ENCODE data around the gene NLRC5.
"Not testable (repeated sequence)": the region's sequence is repeated elsewhere in the genome, so short reads cannot be mapped to it uniquely, and the experiment has no call there.

The NLRC5 gene

GRCh38 chr16:56965149-56966092, 23.9 kb upstream of the NLRC5 start:
- Histone ChIP-seq H3K4me3 (ENCODE audit: low read depth in 1 of 2, low read length in 2 of 2) (no peak overlapping the region), H3K4me1 (ENCODE audit: insufficient read depth, low read length) (peaks cover 6% of the 10 kb centered on the region), H3K36me3 (ENCODE audit: insufficient read depth, low read length) (no peaks in the 10 kb centered on the region), H3K9ac (ENCODE audit: low read length) (no peak overlapping the region), H3K27me3 (ENCODE audit: control insufficient read depth in 1 of 2, insufficient read depth in 2 of 2, low read length in 2 of 2) (no peaks in the 10 kb centered on the region), H3K9me3 (ENCODE audit: low read length) (no peaks in the 10 kb centered on the region), H3K27ac (ENCODE audit: low read depth, low read length) (no peak overlapping the region)

- Histone ChIP-seq H3K9ac (ENCODE audit: low read length) (no peak overlapping the region), H3K4me1 (ENCODE audit: insufficient read depth, low read length) (peaks cover 6% of the 10 kb centered on the region), H3K9me3 (ENCODE audit: low read length) (no peaks in the 10 kb centered on the region), H3K4me3 (ENCODE audit: low read depth in 1 of 2, low read length in 2 of 2) (no peak overlapping the region), H3K27me3 (ENCODE audit: control insufficient read depth in 1 of 2, insufficient read depth in 2 of 2, low read length in 2 of 2) (no peaks in the 10 kb centered on the region), H3K36me3 (ENCODE audit: insufficient read depth, low read length) (no peaks in the 10 kb centered on the region), H3K27ac (ENCODE audit: low read depth, low read length) (no peak overlapping the region)
These were observed 23.3 kb upstream of the NLRC5 start for GRCh38 chr16:56966093-56966475.

DNA sequence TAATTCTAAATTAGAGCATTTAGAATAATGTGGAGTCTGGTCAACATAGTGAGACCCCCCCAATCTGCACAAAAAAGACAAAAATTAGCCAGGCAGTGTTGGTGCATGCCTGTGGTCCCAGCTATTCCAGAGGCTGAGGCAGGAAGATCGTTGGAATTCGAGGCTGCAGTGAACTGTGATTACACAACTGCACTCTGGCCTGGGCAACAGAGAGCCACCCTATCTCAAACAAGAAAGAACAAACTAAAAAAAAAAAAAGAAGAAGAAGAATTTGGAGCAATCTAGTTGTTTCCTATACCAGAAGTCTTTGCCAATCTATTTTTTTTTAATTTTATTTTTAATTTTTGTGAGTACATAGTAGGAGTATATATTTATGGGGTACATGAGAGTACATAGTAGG, 21.6 kb upstream of the NLRC5 start:
- Histone ChIP-seq H3K9me3 (ENCODE audit: low read length) (no peaks in the 10 kb centered on the region), H3K27me3 (ENCODE audit: control insufficient read depth in 1 of 2, insufficient read depth in 2 of 2, low read length in 2 of 2) (no peaks in the 10 kb centered on the region), H3K9ac (ENCODE audit: low read length) (no peak overlapping the region), H3K36me3 (ENCODE audit: insufficient read depth, low read length) (no peaks in the 10 kb centered on the region), H3K27ac (ENCODE audit: low read depth, low read length) (no peak overlapping the region), H3K4me1 (ENCODE audit: insufficient read depth, low read length) (peaks cover 6% of the 10 kb centered on the region), H3K4me3 (ENCODE audit: low read depth in 1 of 2, low read length in 2 of 2) (no peak overlapping the region)

GRCh38 chr16:56969769-56970168, 19.6 kb upstream of the NLRC5 start:
- Histone ChIP-seq H3K9me3 (ENCODE audit: low read length) (no peaks in the 10 kb centered on the region), H3K36me3 (ENCODE audit: insufficient read depth, low read length) (no peaks in the 10 kb centered on the region), H3K4me3 (ENCODE audit: low read depth in 1 of 2, low read length in 2 of 2) (no peak overlapping the region), H3K9ac (ENCODE audit: low read length) (no peak overlapping the region), H3K27me3 (ENCODE audit: control insufficient read depth in 1 of 2, insufficient read depth in 2 of 2, low read length in 2 of 2) (no peaks in the 10 kb centered on the region), H3K27ac (ENCODE audit: low read depth, low read length) (no peak overlapping the region), H3K4me1 (ENCODE audit: insufficient read depth, low read length) (peaks cover 6% of the 10 kb centered on the region)

DNA sequence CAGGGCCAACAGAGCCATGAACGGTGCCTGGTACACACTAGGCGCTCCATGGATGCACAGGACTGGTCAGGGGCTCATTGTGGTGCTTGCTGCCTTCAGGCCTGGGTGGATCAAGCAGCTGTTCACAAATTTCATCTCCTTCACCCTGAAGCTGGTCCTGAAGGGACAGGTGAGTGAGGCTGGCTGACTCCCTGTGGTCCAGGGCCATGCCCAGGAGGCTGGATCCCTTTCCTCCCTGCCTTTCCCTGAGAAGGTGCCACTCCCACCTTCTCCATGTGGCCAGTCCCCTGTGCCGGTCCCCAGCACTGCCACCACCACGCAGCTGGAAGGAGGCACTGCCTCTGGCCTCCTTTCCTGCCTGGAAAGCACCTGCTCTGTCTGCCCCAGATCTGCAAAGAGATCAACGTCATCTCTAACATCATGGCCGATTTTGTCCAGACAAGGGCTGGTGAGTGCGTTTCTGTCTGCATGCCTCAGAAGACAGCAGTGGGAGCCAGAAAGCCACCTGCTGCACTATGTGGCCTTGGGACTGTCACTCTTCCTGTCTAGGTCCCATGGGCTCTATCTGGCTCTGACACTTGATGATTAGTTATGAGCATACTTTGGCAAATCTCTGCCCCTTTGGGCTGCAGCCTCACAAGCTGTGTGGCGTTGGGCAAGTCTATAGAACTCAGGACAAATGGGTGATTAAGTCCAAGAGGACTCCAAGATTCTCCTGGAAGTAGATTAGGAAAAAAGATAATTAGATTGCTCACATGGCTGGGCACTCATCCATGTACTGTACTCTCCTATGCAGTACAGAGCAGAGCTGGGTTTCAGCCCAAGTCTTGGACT, 18.2 kb upstream of the NLRC5 start:
- Histone ChIP-seq H3K9ac (ENCODE audit: low read length) (no peak overlapping the region), H3K27ac (ENCODE audit: low read depth, low read length) (no peak overlapping the region), H3K4me1 (ENCODE audit: insufficient read depth, low read length) (peaks cover under 1% of the 10 kb centered on the region), H3K9me3 (ENCODE audit: low read length) (no peaks in the 10 kb centered on the region), H3K27me3 (ENCODE audit: control insufficient read depth in 1 of 2, insufficient read depth in 2 of 2, low read length in 2 of 2) (no peaks in the 10 kb centered on the region), H3K4me3 (ENCODE audit: low read depth in 1 of 2, low read length in 2 of 2) (no peak overlapping the region), H3K36me3 (ENCODE audit: insufficient read depth, low read length) (no peaks in the 10 kb centered on the region)

- H3K9me3 ChIP-seq (ENCODE audit: low read length): no peaks in the 10 kb centered on the region
- H3K27me3 ChIP-seq (ENCODE audit: control insufficient read depth in 1 of 2, insufficient read depth in 2 of 2, low read length in 2 of 2): no peaks in the 10 kb centered on the region
- H3K4me3 ChIP-seq (ENCODE audit: low read depth in 1 of 2, low read length in 2 of 2): no peak overlapping the region
- no peaks in the 10 kb centered on the region for H3K36me3 ChIP-seq (ENCODE audit: insufficient read depth, low read length)
- H3K4me1 ChIP-seq (ENCODE audit: insufficient read depth, low read length): no peaks in the 10 kb centered on the region
- H3K9ac ChIP-seq (ENCODE audit: low read length): no peak overlapping the region
- no peak overlapping the region for H3K27ac ChIP-seq (ENCODE audit: low read depth, low read length)
These were observed 17.7 kb upstream of the NLRC5 start for GRCh38 chr16:56971768-56972043.

GRCh38 chr16:56972403-56973293, 16.7 kb upstream of the NLRC5 start:
- Histone ChIP-seq H3K27ac (ENCODE audit: low read depth, low read length) (no peak overlapping the region), H3K9me3 (ENCODE audit: low read length) (no peaks in the 10 kb centered on the region), H3K4me1 (ENCODE audit: insufficient read depth, low read length) (no peaks in the 10 kb centered on the region), H3K27me3 (ENCODE audit: control insufficient read depth in 1 of 2, insufficient read depth in 2 of 2, low read length in 2 of 2) (no peaks in the 10 kb centered on the region), H3K4me3 (ENCODE audit: low read depth in 1 of 2, low read length in 2 of 2) (no peak overlapping the region), H3K9ac (ENCODE audit: low read length) (no peak overlapping the region), H3K36me3 (ENCODE audit: insufficient read depth, low read length) (no peaks in the 10 kb centered on the region)

DNA sequence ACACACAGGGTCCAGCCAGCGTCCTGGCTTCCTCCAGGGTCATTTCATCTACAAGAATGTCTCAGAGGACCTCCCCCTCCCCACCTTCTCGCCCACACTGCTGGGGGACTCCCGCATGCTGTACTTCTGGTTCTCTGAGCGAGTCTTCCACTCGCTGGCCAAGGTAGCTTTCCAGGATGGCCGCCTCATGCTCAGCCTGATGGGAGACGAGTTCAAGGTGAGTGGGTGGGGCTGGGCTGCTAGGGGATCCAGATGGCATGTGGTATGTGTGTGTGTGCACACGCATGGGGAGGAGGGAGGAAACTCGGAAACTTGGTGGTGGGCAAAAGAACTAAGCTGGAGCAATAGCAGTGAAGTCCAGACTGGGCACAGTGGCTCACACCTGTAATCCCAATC, 16.1 kb upstream of the NLRC5 start:
- Histone ChIP-seq H3K4me1 (ENCODE audit: insufficient read depth, low read length) (no peaks in the 10 kb centered on the region), H3K27me3 (ENCODE audit: control insufficient read depth in 1 of 2, insufficient read depth in 2 of 2, low read length in 2 of 2) (no peaks in the 10 kb centered on the region), H3K36me3 (ENCODE audit: insufficient read depth, low read length) (no peaks in the 10 kb centered on the region), H3K9ac (ENCODE audit: low read length) (no peak overlapping the region), H3K9me3 (ENCODE audit: low read length) (no peaks in the 10 kb centered on the region), H3K27ac (ENCODE audit: low read depth, low read length) (no peak overlapping the region), H3K4me3 (ENCODE audit: low read depth in 1 of 2, low read length in 2 of 2) (no peak overlapping the region)

DNA sequence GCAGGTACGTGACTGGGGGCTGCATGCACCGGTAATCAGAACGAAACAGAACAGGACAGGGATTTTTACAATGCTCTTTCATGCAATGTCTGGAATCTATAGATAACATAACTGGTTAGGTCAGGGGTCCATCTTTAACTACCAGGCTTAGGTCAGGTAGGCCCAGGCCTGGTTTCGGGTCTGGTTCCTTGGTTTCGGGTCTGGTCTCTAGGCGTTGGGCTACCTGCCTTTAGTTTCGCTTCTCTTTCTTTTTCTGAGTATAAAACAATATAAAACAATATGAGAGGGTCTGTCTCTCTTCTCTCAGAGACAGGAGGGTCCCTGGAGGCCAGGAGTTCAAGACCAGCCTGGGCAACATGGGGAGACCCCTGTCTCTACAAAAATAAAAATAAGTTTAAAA, 15.5 kb upstream of the NLRC5 start:
- H3K4me3 ChIP-seq (ENCODE audit: low read depth in 1 of 2, low read length in 2 of 2); H3K36me3 ChIP-seq (ENCODE audit: insufficient read depth, low read length); H3K4me1 ChIP-seq (ENCODE audit: insufficient read depth, low read length); H3K27me3 ChIP-seq (ENCODE audit: control insufficient read depth in 1 of 2, insufficient read depth in 2 of 2, low read length in 2 of 2); H3K9me3 ChIP-seq (ENCODE audit: low read length); H3K9ac ChIP-seq (ENCODE audit: low read length); H3K27ac ChIP-seq (ENCODE audit: low read depth, low read length): not testable (repeated sequence)

DNA sequence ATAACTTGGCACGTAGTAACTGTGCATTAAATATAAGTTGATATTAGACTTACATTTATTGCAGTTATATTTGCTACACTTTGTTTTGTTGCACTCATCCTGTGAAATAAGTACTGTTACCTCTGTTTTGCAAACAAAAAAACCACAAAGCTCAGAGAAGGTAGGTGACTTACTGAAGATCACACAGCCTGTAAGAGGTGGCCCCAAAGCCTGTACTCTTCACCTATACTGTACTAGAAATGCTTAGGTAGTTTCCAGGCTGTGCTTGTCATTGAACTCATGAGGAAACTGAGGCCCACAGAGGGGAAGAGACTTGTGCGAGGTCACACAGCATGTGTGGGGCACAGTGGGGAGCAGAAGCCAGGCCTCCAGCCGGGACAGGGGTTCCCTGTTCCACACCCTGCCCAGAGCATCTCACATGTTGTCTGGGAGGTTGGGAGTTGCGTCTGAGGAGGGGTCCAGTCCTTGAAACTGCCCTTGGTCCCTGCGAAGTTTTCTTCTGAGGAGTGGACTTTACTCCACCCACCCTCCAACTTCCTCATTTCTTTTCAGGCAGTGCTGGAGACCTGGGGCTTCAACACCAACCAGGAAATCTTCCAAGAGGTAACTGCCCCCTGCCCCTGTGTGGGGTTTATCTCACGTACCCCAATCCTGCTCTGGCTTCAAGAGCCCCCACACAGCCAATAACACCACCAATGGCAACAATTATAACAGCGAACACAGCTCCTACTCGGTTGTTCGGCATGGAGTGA, 14.6 kb upstream of the NLRC5 start:
- no peak overlapping the region for H3K27ac ChIP-seq (ENCODE audit: low read depth, low read length)
- H3K9ac ChIP-seq (ENCODE audit: low read length): no peak overlapping the region
- H3K4me3 ChIP-seq (ENCODE audit: low read depth in 1 of 2, low read length in 2 of 2): no peak overlapping the region
- H3K36me3 ChIP-seq (ENCODE audit: insufficient read depth, low read length): no peaks in the 10 kb centered on the region
- no peaks in the 10 kb centered on the region for H3K27me3 ChIP-seq (ENCODE audit: control insufficient read depth in 1 of 2, insufficient read depth in 2 of 2, low read length in 2 of 2)
- H3K9me3 ChIP-seq (ENCODE audit: low read length): no peaks in the 10 kb centered on the region
- H3K4me1 ChIP-seq (ENCODE audit: insufficient read depth, low read length): no peaks in the 10 kb centered on the region

- Histone ChIP-seq H3K27ac (ENCODE audit: low read depth, low read length) (no peak overlapping the region), H3K27me3 (ENCODE audit: control insufficient read depth in 1 of 2, insufficient read depth in 2 of 2, low read length in 2 of 2) (no peaks in the 10 kb centered on the region), H3K9me3 (ENCODE audit: low read length) (no peaks in the 10 kb centered on the region), H3K4me1 (ENCODE audit: insufficient read depth, low read length) (no peaks in the 10 kb centered on the region), H3K9ac (ENCODE audit: low read length) (no peak overlapping the region), H3K36me3 (ENCODE audit: insufficient read depth, low read length) (no peaks in the 10 kb centered on the region), H3K4me3 (ENCODE audit: low read depth in 1 of 2, low read length in 2 of 2) (no peak overlapping the region)
These were observed 13.6 kb upstream of the NLRC5 start for GRCh38 chr16:56975714-56976113.

Measured in muscle layer of colon (tissue), 2 donors.